ENCODE data around the gene MYMX.
A peak's percentile ranks its signal among the peaks of the same experiment; 100 is the strongest.
"Not testable (repeated sequence)": the region's sequence is repeated elsewhere in the genome, so short reads cannot be mapped to it uniquely, and the experiment has no call there.

The MYMX gene

DNA sequence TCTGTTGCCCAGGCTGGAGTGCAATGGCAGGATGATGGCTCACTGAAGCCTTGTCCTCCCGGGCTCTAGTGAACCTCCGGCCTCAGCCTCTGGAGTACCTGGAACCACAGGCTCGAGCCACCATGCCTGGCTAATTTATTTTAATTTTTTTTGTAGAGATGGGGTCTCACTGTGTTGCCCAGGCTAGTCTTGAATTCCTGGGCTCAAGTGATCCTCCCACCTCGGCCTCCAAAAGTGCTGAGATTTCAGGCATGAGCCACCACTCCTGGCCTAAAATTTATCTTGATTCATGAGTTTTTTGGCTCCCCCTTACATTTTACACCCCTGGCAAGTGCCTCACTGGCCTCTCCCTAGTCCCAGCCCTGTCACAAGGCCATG lies 4.2 kb downstream of the MYMX start:
- DNase-seq = no peak

DNA sequence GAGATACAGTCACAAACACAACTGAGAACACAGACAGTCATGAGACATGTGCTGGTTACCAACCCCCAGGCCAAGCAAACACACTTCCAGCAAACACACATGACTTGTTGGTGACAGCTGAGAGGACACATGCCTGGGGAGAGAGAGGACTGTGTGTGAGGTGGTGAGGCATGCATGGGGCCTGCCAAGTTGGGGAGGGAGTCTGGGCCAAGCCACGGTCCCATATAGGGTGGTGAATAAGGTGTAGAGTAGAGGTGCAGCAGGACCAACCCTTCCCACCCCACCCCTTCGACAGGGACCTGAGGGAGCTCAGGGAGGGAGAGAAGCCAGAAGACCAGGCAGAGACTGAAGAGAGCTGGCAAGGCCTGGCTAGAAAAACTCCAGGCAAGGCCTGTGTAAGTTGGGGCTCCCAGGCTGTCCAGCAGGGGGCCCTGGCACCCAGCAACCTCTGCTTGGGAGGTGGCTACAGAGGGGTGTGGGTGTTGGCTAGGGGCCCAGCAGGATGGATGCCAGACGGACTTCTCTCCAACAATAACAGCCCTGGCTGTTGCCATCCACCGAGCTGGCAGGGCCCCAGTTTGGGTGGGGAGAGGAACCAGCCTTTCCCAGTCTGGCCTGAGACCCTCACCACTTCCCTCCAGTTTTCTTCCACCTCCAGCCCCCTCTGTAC lies 4.7 kb downstream of the MYMX start:
- peak; percentile 90 for DNase-seq

DNA sequence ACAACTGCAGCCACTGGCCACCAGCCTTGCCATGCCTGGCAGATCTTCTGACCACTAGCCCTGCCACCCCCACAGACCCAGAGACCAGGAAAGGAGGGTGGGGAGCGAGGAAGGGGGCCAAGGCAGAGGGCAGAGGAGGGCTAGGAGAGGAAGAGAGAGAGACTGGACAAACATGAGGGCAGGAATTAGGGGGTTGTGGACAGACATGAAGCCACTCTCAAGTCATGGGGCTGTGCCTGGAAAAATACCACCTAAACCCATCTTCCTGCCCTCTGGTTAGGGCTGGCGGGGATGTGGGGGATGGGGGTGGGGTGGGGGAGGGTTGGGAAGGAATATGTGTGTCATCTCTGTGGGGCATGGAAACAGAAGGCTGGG lies 5.2 kb downstream of the MYMX start:
- DNase-seq = no peak

DNA sequence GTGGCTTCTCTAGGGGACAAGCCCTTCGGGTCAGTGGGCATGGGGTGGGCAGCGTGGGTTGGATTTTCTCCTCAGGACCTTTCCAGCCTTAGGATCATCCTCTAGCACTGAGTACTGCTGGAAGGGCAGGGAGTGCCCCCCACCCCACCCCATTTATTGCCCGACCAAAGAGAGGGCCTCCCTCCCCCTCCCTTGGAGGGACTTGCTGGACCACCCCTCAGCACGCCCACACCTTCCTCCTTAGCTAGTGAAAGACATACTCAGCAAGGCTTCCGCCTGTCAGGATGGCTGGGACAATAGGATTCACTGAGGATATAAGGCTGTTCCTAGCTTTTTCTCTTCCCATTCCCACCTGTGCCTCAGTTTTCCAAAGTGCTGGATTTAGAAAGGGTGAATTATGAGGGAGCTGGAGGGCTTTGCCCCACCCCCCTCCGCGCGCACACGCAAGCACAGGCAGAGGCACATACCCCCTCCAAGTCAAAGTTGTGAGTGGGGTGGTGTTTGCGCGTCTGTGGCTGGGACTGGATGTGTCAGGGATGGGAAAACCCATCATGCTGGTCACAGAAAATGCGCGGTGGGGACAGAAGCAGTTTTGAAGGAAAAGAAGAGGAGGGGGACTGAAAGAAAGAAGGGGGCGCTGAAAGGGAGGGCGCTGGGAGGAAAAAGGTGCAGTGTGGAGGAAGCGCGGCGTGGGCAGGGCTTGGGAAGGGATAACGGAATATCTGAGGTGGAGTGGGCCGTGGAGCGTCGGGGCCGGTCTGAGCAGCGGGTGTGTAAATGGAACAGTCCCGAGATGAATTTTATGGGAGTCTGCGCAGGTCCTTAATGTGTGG lies 6.0 kb downstream of the MYMX start:
- DNase-seq = no peak

DNA sequence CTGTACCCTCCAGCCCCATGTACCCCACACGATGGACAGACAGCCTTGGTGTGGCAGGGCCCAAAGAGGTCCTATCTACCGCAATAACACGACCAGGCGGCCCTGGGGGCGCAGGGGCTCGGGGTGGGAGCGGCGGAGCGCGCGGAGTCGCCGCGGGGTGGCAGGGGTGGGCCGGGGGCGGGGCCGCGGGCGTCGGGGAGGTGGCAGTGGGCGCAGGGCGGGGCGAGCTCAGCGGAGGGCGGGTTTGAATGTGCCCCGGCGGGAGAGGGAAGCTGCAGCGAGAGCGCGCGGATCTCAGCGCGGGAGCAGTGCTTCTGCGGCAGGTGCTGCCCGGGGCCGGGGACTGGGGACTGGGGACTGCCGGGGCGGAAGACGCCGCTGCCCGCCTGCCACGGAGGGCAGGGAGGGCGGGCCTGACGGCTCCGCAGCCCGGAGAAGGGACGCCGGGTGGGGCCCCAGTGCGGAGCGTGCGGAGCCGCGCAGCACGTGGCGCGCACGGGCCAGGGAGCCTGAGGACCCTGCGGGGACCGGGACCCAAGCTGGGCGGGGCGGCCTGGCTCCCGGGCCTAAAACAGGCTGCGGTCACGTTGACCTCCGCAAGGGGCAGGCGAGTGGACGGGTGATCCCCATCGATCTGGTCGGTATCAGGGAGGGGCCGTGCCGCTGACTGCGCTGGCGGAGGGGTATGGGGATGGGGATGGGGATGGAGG lies 6.7 kb downstream of the MYMX start, which contains the start of gene SLC29A1:
Gene SLC29A1 (plus strand): TSS at position 277 of the 710 bp plus-strand sequence. CDS start 3,719 bp downstream, outside the sequence.
- DNase-seq = peak; percentile 71

DNA sequence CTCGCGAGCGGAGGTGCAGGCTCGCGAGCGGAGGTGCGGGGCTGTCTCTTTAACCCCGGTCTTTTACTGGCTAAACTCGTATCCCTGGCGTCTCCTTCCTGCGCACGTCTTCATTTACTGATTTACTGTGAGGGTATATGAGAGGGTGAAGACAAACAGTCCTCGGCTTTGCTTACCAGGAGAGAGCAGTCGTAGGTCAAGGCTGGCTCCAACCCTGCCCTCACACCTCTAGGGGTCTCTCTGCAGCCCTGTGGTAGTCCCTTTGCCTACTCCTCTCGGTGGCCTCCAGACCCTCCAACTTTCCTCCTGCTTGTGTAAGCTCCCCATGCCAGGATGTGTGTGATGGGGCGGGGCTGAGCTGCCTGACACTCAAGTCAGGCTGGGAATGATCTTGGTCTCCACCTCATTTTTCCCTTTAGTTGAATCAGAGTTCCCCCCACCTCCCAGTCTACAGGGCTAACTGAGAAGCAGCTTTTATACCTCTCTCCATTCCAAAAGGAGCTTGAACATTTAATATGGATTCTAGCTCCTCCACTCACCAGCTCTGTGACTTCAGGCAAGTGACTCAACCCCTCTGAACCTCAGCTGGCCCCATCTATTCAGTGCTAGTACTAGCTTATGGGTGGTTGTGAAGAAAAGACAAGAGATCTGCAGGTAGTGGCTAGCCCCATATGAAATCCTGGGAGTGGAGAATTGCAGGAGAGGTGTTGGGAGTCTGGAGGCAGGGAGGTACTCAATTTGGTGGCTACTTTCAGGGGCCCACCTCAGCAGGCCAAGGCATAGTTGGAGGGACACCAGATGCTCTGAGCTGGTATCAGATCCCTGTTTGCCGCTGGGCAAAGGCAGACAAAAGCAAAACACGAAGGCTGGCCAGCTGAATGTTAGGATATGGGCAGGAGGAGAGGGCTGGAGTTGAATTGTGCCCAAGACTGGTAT lies 7.6 kb downstream of the MYMX start:
- DNase-seq = no peak

DNA sequence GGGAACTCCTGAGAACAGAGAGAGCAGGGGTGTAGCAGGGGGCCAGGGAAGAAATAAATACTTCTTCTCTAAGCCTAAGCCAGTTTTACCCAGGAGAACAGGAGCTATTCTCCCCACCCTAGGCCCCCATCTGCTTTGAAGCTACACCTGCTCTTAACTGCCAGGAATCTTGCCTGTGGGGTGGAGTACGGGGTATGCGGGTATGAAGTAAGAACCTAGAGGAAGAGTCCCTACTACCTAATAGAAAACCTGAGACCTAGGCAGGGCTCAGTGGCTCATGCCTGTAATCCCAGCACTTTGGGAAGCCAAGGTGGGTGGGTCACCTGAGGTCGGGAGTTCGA lies 8.2 kb downstream of the MYMX start:
- no peak for DNase-seq

DNA sequence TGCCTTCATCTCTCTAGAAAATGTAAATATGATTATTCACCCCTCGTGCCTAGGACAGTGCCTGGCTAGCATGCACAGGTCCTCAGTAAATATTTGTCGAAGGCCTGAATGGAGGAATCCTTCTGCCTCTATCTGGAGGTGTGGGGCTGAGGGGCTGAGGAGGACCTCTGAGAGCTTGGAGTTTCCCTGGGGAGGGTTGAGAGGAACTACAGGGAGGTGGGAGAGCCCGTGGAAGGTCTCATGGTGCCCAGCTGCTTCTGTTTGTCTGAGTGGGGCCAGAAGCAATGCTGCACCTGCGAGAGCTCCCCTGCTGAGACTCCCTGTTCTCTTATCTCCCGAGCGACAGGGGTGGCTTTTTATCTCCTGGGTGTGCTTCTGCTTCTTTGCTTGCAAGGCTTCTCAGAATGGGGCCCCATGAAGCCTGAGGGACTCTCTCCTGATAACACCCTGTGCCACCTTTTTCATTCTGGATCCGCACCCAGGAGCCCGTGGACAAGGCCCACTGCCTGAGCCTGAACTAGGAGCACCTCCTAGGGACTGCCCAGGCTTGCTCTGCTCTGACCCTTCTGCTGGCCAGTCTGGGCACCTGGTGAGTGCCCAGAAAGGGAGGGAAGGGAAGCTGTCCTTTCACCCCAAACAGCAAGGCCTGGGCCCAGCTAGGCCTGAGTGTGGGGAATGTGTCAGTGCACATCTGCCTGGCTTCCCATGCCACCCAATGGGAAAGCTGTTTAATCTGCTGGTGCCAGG lies 9.0 kb downstream of the MYMX start:
- peak; percentile 40 for DNase-seq

DNA sequence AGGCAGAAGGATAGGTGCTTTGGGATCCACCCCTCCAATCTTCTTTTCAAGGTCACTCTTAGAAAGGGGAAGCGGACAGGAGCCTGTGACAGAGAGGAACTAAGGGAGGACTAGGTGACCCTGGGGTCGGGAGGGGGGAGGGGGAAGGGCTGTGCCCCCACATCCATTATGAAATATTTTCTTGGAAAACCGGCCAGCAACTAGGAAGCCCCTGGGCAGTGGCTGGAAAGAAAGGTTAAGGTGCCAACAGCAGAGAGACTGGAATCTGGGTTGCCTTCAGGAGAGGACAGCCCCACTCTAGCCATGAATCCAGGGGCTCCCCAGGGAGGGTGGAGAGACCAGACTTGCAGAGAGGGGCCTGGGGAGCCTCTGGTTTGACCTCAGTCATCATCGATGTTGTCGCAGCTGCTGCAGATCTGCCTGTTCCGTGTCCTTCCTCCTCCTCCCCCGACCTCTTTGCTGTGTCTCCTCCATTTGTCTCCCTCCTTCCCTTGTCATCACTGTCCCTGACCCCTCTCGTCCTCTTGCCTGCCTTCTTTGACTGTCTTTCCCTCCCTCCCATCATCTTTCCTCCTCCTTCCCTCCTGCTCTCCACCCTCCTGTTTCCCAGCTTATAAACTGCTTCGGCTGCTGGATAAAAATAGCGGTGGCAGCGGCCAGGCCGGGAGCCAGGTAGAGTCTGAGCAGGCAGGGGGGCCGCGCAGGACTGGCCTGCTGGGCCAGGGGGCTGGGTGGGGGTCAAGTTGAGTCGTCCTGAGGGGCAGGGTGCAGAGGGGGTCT lies 9.8 kb downstream of the MYMX start:
- DNase-seq = no peak

DNA sequence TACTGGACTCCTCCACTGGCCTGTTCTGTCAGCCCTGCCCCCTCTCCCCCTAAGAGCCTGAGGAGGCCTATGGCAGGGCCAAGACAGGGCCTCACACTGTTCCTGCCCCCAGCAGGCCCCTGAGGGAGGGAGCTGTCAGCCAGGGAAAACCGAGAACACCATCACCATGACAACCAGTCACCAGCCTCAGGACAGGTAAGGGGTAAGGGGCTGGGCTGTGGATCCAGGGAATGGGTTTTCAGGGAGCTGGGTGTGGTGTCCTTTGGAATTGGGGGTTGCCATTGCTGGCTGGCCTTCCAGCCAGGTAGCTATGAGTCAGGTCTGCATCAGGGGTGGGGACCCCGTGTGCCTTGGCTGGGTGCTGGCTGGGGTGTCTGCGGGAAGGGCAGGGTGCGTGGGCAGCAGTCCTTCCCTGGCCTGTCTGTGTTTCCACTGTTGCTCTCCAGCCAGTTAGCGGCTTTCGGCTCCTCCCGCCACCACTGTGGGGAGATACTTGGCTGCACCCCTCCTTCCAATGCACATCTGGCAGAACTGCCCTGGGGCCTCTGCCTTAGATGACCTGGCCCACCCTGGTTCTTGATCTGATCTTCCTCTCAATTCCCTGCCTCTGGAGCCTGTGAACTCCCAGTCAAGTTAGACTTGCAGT lies 10.5 kb downstream of the MYMX start:
- no peak for DNase-seq

DNA sequence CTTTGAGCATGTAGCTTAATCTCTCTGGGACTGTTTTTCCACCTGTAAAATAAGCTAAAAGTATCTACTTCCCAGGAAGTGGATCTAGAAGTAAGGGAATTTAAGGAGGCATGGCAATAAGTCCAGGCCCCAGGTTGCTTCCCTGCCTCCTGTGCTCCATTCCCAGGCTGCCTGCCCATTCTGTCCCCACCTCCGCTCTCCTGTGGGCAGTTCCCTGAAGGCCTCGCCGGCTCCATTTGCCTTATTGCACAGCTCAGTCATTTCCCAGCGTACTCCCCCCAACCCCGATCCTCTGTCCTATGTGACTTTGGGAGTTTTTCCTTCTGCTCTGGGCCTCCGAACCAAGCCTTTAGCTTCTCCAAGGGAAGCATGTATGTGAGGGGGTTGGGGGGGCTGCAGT lies 11.3 kb downstream of the MYMX start:
- DNase-seq = no peak

DNA sequence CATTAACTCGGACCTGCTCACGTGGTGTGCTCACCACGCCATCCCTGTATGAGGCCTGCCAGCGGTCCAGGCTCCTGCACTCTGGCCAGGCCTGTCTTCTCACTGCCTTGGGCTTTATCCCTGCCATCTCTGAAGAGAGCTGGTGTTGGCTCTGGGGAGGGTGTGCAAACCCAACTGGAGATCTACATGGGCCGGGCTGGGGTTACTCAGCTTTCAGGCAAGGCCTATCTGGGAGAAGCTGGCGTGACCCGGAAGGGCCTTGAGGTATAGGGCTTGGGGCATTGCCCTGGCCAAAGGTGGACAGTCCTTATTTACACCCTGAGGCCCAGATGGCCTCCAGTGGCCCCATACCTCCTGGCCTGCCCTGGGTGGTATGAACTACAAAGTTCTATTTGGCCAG lies 11.7 kb downstream of the MYMX start:
- DNase-seq = no peak

DNA sequence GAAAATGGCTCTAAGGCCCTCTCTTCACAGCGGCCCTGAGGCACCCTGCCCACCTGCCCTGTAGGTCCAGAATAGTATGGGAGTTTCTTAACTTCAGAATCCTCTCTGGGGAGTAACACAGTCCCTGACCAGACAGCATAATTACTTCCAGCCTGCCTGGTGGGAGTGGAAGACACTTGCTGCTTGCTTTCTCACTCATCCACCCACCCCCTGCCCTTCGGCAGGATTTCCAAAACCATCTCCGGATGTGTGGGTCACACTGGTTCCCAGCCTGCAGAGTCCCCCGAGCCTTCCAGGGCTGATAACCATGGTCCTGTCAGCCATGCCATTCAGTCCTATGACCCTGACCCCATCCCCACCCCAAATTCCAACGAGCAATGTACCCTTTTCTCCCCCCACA lies 12.1 kb downstream of the MYMX start:
- no peak for DNase-seq

DNA sequence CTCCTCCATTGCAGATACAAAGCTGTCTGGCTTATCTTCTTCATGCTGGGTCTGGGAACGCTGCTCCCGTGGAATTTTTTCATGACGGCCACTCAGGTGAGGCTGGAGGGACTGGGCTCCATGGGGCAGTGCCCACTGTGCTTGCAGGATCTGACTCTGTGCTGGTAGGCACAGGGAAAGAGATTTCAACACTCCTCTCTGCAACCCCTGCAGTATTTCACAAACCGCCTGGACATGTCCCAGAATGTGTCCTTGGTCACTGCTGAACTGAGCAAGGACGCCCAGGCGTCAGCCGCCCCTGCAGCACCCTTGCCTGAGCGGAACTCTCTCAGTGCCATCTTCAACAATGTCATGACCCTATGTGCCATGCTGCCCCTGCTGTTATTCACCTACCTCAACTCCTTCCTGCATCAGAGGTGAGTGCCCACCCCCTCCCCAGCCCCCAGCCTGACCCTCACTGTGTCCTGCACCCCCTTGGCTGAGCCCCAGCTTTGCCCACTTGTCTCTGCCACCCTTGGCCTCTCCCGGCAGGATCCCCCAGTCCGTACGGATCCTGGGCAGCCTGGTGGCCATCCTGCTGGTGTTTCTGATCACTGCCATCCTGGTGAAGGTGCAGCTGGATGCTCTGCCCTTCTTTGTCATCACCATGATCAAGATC lies 12.8 kb downstream of the MYMX start:
- DNase-seq = no peak

DNA sequence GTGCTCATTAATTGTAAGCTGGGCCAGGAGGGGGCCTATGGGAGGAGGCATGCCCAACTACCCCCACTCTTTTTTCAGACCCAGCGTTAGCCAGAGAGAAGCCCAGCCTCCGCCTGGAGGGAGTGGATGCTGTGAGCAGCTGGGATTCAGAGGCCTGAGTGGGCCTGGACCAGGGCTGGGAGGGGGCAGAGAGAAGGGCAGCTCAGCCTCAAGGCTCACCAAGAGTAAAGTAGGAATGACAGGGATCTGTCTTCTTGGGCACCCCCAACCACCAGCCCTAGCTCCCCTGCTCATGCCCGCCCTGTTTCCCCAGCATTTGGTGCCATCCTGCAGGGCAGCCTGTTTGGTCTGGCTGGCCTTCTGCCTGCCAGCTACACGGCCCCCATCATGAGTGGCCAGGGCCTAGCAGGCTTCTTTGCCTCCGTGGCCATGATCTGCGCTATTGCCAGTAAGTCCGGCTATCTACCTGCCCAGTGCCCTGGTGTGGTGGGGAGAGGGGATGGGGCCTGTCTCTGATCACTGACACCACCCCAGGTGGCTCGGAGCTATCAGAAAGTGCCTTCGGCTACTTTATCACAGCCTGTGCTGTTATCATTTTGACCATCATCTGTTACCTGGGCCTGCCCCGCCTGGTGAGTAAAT lies 13.4 kb downstream of the MYMX start:
- no peak for DNase-seq

DNA sequence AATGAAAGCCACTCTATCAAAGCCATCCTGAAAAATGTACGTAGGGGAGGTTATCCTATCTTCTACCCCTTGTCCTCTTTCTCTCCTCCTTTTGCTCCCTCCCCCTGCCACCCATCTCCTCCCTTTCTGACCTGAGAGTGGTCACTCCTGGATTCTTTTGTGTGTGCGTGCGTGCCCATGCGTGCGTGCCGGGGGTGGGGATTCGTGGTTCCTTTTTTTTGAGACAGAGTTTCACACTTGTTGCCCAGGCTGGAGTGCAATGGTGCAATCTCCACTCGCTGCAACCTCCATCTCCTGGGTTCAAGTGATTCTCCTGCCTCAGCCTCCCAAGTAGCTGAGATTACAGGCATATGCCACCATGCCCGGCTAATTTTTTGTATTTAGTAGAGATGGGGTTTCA lies 14.7 kb downstream of the MYMX start:
- not testable (repeated sequence) for DNase-seq

DNA sequence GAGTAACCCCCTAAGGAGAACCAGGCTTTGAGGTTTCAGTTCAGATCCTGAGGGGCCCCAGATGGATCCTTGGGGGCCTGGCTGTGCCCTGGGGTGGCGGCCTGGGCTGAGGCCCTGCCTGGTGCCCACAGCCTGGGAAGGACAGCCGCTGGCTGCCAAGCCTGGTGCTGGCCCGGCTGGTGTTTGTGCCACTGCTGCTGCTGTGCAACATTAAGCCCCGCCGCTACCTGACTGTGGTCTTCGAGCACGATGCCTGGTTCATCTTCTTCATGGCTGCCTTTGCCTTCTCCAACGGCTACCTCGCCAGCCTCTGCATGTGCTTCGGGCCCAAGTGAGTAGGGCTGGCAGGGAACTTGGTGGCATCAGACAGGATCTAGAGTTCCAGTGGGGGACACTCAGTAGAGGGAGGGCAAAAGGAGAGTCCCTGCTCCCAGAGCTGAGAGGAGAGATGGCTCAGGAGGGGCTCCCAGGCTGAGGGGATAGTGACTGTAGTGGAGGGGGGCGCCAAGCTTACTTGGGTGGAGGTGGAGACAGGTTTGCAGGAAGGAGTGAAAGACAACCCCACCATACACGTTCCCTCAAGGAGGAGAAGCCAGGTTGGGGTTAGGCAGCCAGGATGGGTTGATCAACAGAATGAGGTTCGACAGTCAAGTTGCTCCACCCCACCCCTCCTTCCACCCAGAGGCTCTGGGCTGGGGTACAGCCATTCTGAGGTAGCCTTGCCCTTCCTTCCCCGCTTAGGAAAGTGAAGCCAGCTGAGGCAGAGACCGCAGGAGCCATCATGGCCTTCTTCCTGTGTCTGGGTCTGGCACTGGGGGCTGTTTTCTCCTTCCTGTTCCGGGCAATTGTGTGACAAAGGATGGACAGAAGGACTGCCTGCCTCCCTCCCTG lies 16.2 kb downstream of the MYMX start:
- DNase-seq = no peak

DNA sequence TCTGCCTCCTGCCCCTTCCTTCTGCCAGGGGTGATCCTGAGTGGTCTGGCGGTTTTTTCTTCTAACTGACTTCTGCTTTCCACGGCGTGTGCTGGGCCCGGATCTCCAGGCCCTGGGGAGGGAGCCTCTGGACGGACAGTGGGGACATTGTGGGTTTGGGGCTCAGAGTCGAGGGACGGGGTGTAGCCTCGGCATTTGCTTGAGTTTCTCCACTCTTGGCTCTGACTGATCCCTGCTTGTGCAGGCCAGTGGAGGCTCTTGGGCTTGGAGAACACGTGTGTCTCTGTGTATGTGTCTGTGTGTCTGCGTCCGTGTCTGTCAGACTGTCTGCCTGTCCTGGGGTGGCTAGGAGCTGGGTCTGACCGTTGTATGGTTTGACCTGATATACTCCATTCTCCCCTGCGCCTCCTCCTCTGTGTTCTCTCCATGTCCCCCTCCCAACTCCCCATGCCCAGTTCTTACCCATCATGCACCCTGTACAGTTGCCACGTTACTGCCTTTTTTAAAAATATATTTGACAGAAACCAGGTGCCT lies 16.9 kb downstream of the MYMX start:
- no peak for DNase-seq
